Liver (tissue), 9 donors: ENCODE measurements around the gene RARB. TPM values are rescaled to one million over a fixed set of nuclear protein-coding genes. Genes with fewer than 3 reads are reported as not detected.

ENCODE experiments used
- DNase-seq: peaks from one replicate; pipeline ENCODE4 v3.0.0-alpha.2; 2017; ENCODE audit warnings: low spot score
- H3K27ac ChIP-seq, 2 donors: one replicate each; pipeline ENCODE4 v1.7.0; 2013; ENCODE audit warnings: inconsistent platforms in 2 of 2, low read length in 2 of 2, control low read depth in 1 of 2, low read depth in 1 of 2, mild to moderate bottlenecking in 1 of 2
- H3K27me3 ChIP-seq, 4 donors: one replicate each; pipeline versions ENCODE4 v1.6.1 to v1.7.0; 2013; ENCODE audit warnings: low read length in 3 of 4, inconsistent platforms in 1 of 4, mild to moderate bottlenecking in 1 of 4, moderate library complexity in 1 of 4; ENCODE audit not compliant: control insufficient read depth in 4 of 4, insufficient read depth in 4 of 4
- H3K36me3 ChIP-seq, 4 donors: one replicate each; pipeline versions ENCODE4 v1.6.1 to v1.7.0; 2013; ENCODE audit warnings: low read length in 3 of 4, mild to moderate bottlenecking in 3 of 4, low read depth in 1 of 4, moderate library complexity in 1 of 4; ENCODE audit not compliant: control insufficient read depth in 4 of 4, insufficient read depth in 3 of 4
- H3K4me1 ChIP-seq, 4 donors: one replicate each; pipeline versions ENCODE4 v1.6.1 to v1.7.0; 2013; ENCODE audit warnings: low read length in 3 of 4, mild to moderate bottlenecking in 3 of 4, moderate library complexity in 1 of 4; ENCODE audit not compliant: control insufficient read depth in 4 of 4, insufficient read depth in 4 of 4
- H3K4me3 ChIP-seq, 3 donors: one replicate each; pipeline versions ENCODE4 v1.6.1 to v1.7.0; 2013; ENCODE audit warnings: low read length in 3 of 3, control low read depth in 1 of 3, low read depth in 1 of 3, mild to moderate bottlenecking in 1 of 3
- H3K9ac ChIP-seq, 2 donors: one replicate each; pipeline ENCODE4 v1.7.0; 2013; ENCODE audit warnings: low read length in 2 of 2, mild to moderate bottlenecking in 2 of 2, moderate library complexity in 2 of 2, control low read depth in 1 of 2, low read depth in 1 of 2
- H3K9me3 ChIP-seq, 4 donors: one replicate each; pipeline versions ENCODE4 v1.6.1 to v1.7.0; 2013; ENCODE audit warnings: low read length in 3 of 4; ENCODE audit not compliant: control insufficient read depth in 4 of 4
- ATF3 ChIP-seq: IDR thresholded peaks from 2 replicates; pipeline ENCODE4 v1.6.1; 2016; ENCODE audit warnings: antibody characterized with exemption
- FOXA1 ChIP-seq: IDR thresholded peaks from 2 replicates; pipeline ENCODE4 v1.6.1; 2016; ENCODE audit warnings: antibody characterized with exemption
- FOXA2 ChIP-seq: IDR thresholded peaks from 2 replicates; pipeline ENCODE4 v1.6.1; 2016; ENCODE audit warnings: antibody characterized with exemption
- GABPA ChIP-seq, 2 donors: IDR thresholded peaks in 1 of 2; conservative IDR thresholded peaks in 1 of 2; 2 replicates each; pipeline ENCODE4 v1.6.1; 2016; ENCODE audit warnings: antibody characterized with exemption in 2 of 2, mild to moderate bottlenecking in 1 of 2, moderate library complexity in 1 of 2
- HNF4A ChIP-seq, 2 donors: conservative IDR thresholded peaks; 2 replicates each; pipeline ENCODE4 v1.6.1; 2016; ENCODE audit warnings: antibody characterized with exemption in 2 of 2, mild to moderate bottlenecking in 2 of 2
- HNF4G ChIP-seq: IDR thresholded peaks from 2 replicates; pipeline ENCODE4 v1.6.1; 2016; ENCODE audit warnings: antibody characterized with exemption
- JUND ChIP-seq, 2 donors: IDR thresholded peaks; 2 replicates each; pipeline ENCODE4 v1.6.1; 2016; ENCODE audit warnings: antibody characterized with exemption in 2 of 2
- MAX ChIP-seq: IDR thresholded peaks from 2 replicates; pipeline ENCODE4 v1.6.1; 2016; ENCODE audit warnings: antibody characterized with exemption
- NR2F2 ChIP-seq: IDR thresholded peaks from 2 replicates; pipeline ENCODE4 v1.6.1; 2016; ENCODE audit warnings: antibody characterized with exemption
- RAD21 ChIP-seq, 2 donors: IDR thresholded peaks; 2 replicates each; pipeline ENCODE4 v1.6.1; 2016; ENCODE audit warnings: antibody characterized with exemption in 2 of 2, mild to moderate bottlenecking in 2 of 2
- REST ChIP-seq: IDR thresholded peaks from 2 replicates; pipeline ENCODE4 v1.6.1; 2016; ENCODE audit warnings: antibody characterized with exemption, mild to moderate bottlenecking
- RXRA ChIP-seq, 2 donors: IDR thresholded peaks; 2 replicates each; pipeline ENCODE4 v1.6.1; 2017 to 2018; ENCODE audit warnings: antibody characterized with exemption in 2 of 2, mild to moderate bottlenecking in 1 of 2
- SP1 ChIP-seq: IDR thresholded peaks from 2 replicates; pipeline ENCODE4 v1.6.1; 2018; ENCODE audit warnings: antibody characterized with exemption, mild to moderate bottlenecking
- TAF1 ChIP-seq: conservative IDR thresholded peaks from 2 replicates; pipeline ENCODE4 v1.6.1; 2016; ENCODE audit warnings: antibody characterized with exemption, mild to moderate bottlenecking
- YY1 ChIP-seq: IDR thresholded peaks from 2 replicates; pipeline ENCODE4 v1.6.1; 2016; ENCODE audit warnings: antibody characterized with exemption, mild to moderate bottlenecking
- ZBTB33 ChIP-seq: IDR thresholded peaks from 2 replicates; pipeline ENCODE4 v1.6.1; 2016; ENCODE audit warnings: antibody characterized with exemption
- WGBS: extraction: QIAGEN DNeasy Blood & Tissue Kit; methylation state at CpG from one replicate; pipeline ENCODE4 v1.1.7; 2013; 5-methylcytosine and 5-hydroxymethylcytosine counted together
- polyA plus RNA-seq, 2 donors: library from polyadenylated mRNA; stranded (reverse) in 1 of 2; unstranded in 1 of 2; fragments of 200-250 nt in 1 of 2; fragments of >200 nt in 1 of 2; fragmentation: Nextera tagmentation in 1 of 2; extraction: Ambion mirVana in 1 of 2; gene quantifications; one replicate each; pipeline versions ENCODE4 v1.2.1 to v1.2.3, GENCODE V29; 2013 to 2015
- total RNA-seq, 2 donors: library from RNA; depleted of rRNA; stranded (reverse); fragments of >200 nt; gene quantifications; one replicate each; pipeline ENCODE4 v1.2.3, GENCODE V29; 2014
- donor health status: healthy.
- donor health status: healthy.
- donor health status: healthy.
- donor health status: healthy.
- donor health status: healthy.

Gene RARB
- total and polyA plus RNA-seq, 4 donors = 2.1 to 3.3 (median 2.3) TPM

GRCh38 chr3:25468866-25469319, 40.8 kb downstream of the RARB start:
- Histone ChIP-seq H3K9me3 (no peaks in the 10 kb centered on the region), H3K27ac (peak overlapping the region in 1 of 2 donors; percentile 58), H3K4me3 (no peak overlapping the region)

GRCh38 chr3:25469558-25469957, 41.5 kb downstream of the RARB start:
- Histone ChIP-seq H3K27me3 (no peaks in the 10 kb centered on the region), H3K9ac (no peak overlapping the region)

More at GRCh38 chr3:25468866-25469319, 40.8 kb downstream of the RARB start:
- 71% methylated on average over 6 of the region's 6 CpGs for WGBS
- Histone ChIP-seq H3K36me3 (no peaks in the 10 kb centered on the region), H3K4me1 (peaks cover 0 to 4% (median 1%) of the 10 kb centered on the region in 4 donors), H3K27me3 (no peaks in the 10 kb centered on the region), H3K9ac (no peak overlapping the region)
- TF ChIP-seq RAD21 (IDR thresholded peaks at IDR 0.05) = peak in 1 of 2 donors; percentile 25
- peak; percentile 45 for TF ChIP-seq NR2F2
- TF ChIP-seq JUND (IDR thresholded peaks at IDR 0.05) = no peak
- DNase-seq = no peak

GRCh38 chr3:25471081-25471768, 43.2 kb downstream of the RARB start:
- H3K27ac ChIP-seq = no peak overlapping the region

More at GRCh38 chr3:25469558-25469957, 41.5 kb downstream of the RARB start:
- WGBS = 71% methylated on average over 2 of the region's 2 CpGs
- no peak for TF ChIP-seq SP1
- TF ChIP-seq ZBTB33 = no peak
- TF ChIP-seq RAD21 (IDR thresholded peaks at IDR 0.05) = no peak
- TF ChIP-seq HNF4G = no peak
- TF ChIP-seq HNF4A (conservative IDR thresholded peaks at IDR 0.05) = no peak
- no peak for TF ChIP-seq RXRA (IDR thresholded peaks at IDR 0.05)
- TF ChIP-seq JUND (IDR thresholded peaks at IDR 0.05) = no peak
- peak overlapping the region in 1 of 2 donors; percentile 11 for H3K27ac ChIP-seq
- no peak for DNase-seq
- no peaks in the 10 kb centered on the region for H3K36me3 ChIP-seq
- H3K9me3 ChIP-seq = no peaks in the 10 kb centered on the region
- no peak overlapping the region for H3K4me3 ChIP-seq
- no peaks in the 10 kb centered on the region for H3K4me1 ChIP-seq

More at GRCh38 chr3:25471081-25471768, 43.2 kb downstream of the RARB start:
- no peak for DNase-seq
- Histone ChIP-seq H3K4me1 (no peaks in the 10 kb centered on the region), H3K4me3 (no peak overlapping the region), H3K36me3 (no peaks in the 10 kb centered on the region), H3K9ac (no peak overlapping the region), H3K9me3 (no peaks in the 10 kb centered on the region), H3K27me3 (no peaks in the 10 kb centered on the region)
- WGBS = 58% methylated on average over 9 of the region's 9 CpGs
- TF ChIP-seq GABPA (IDR thresholded peaks at IDR 0.05 in 1 of 2, conservative IDR thresholded peaks at IDR 0.05 in 1 of 2) = no peak
- TF ChIP-seq TAF1 = no peak
- no peak for TF ChIP-seq ZBTB33
- TF ChIP-seq REST = no peak
- no peak for TF ChIP-seq FOXA1
- no peak for TF ChIP-seq FOXA2
- TF ChIP-seq ATF3 = no peak
- TF ChIP-seq NR2F2 = no peak
- TF ChIP-seq SP1 = no peak
- no peak for TF ChIP-seq RXRA (IDR thresholded peaks at IDR 0.05)
- TF ChIP-seq RAD21 (IDR thresholded peaks at IDR 0.05) = no peak
- no peak for TF ChIP-seq YY1
- no peak for TF ChIP-seq HNF4G
- TF ChIP-seq MAX = no peak
- no peak for TF ChIP-seq HNF4A (conservative IDR thresholded peaks at IDR 0.05)
